PC-3 (cell line): ENCODE measurements around the gene CHPT1.

Experiments
- CTCF ChIP-seq: fragments of 300-600 bp; sonication (generic); conservative IDR thresholded peaks from 2 replicates; pipeline ENCODE4 v1.5.1; 2017; ENCODE audit warnings: antibody characterized with exemption, low read depth, mild to moderate bottlenecking, low read length
- EZH2 ChIP-seq: fragments of 300-600 bp; sonication (generic); IDR thresholded peaks from one replicate; pipeline ENCODE4 v1.6.1; 2017; ENCODE audit warnings: antibody characterized with exemption, mild to moderate bottlenecking, low read length; ENCODE audit not compliant: unreplicated experiment
- EZH2phosphoT487 ChIP-seq: fragments of 300-600 bp; sonication (generic); IDR thresholded peaks from 2 replicates; pipeline ENCODE4 v1.6.1; 2018; ENCODE audit warnings: mild to moderate bottlenecking, antibody characterized with exemption, low read length, borderline replicate concordance

GRCh38 chr12:101737476-101737875 lies 40.0 kb downstream of the CHPT1 start:
- TF ChIP-seq CTCF (no peak), EZH2 (no peak), EZH2phosphoT487 (no peak)
